CD14-positive monocyte (primary cell): ENCODE measurements around the gene PIP4K2C. TPM values are rescaled to one million over a fixed set of nuclear protein-coding genes. Genes with fewer than 3 reads are reported as not detected.
A peak's percentile ranks its signal among the peaks of the same experiment; 100 is the strongest.

Experiments
- DNase-seq, 3 donors: peaks; one replicate each; pipeline ENCODE4 v3.0.0-alpha.2; 2011 to 2022
- H2AFZ ChIP-seq: 2 replicates; pipeline ENCODE4 v1.6.0; 2012; ENCODE audit warnings: mild to moderate bottlenecking, low read depth, low read length, inconsistent platforms; ENCODE audit not compliant: insufficient read depth, poor library complexity, severe bottlenecking
- H3K27ac ChIP-seq, 2 donors: 1 replicate in 1 of 2; 2 replicates in 1 of 2; pipeline ENCODE4 v1.5.1; 2012 to 2013; ENCODE audit warnings: low read length in 2 of 2, control low read depth in 1 of 2, inconsistent platforms in 1 of 2, low read depth in 1 of 2, mild to moderate bottlenecking in 1 of 2
- H3K27me3 ChIP-seq, 2 donors: one replicate each; pipeline versions ENCODE4 v1.6.0 to v1.6.1; 2011 to 2013; ENCODE audit warnings: low read length in 2 of 2; ENCODE audit not compliant: control insufficient read depth in 2 of 2, insufficient read depth in 2 of 2
- H3K36me3 ChIP-seq, 2 donors: replicated peaks in 1 of 2; 1 replicate in 1 of 2; 2 replicates in 1 of 2; pipeline versions ENCODE4 v1.5.1 to v1.6.1; 2012 to 2013; ENCODE audit warnings: low read length in 2 of 2, control low read depth in 1 of 2, inconsistent platforms in 1 of 2, mild to moderate bottlenecking in 1 of 2; ENCODE audit not compliant: insufficient read depth in 2 of 2, control insufficient read depth in 1 of 2
- H3K4me1 ChIP-seq, 2 donors: 1 replicate in 1 of 2; 2 replicates in 1 of 2; pipeline versions ENCODE4 v1.5.1 to v1.6.1; 2012 to 2013; ENCODE audit warnings: low read length in 2 of 2, control low read depth in 1 of 2, inconsistent platforms in 1 of 2, mild to moderate bottlenecking in 1 of 2, moderate library complexity in 1 of 2; ENCODE audit not compliant: insufficient read depth in 2 of 2, control insufficient read depth in 1 of 2
- H3K4me2 ChIP-seq: replicated peaks from 2 replicates; pipeline ENCODE3; 2012; ENCODE audit warnings: low read length, moderate library complexity, mild to moderate bottlenecking; ENCODE audit not compliant: poor library complexity, severe bottlenecking; ENCODE audit errors: extremely low read depth
- H3K4me3 ChIP-seq, 3 experiments: fragments of 200-600 bp in 1 of 3; sonication (generic) in 1 of 3; replicated peaks in 1 of 3; 1 replicate in 2 of 3; 2 replicates in 1 of 3; pipeline ENCODE4 v1.5.1; 2011 to 2013; ENCODE audit warnings: low read length in 3 of 3, mild to moderate bottlenecking in 3 of 3, control low read depth in 2 of 3, low read depth in 2 of 3, inconsistent platforms in 1 of 3, moderate library complexity in 1 of 3
- H3K79me2 ChIP-seq: 2 replicates; pipeline ENCODE4 v1.6.0; 2012; ENCODE audit warnings: mild to moderate bottlenecking, control low read depth, inconsistent platforms, low read length, moderate library complexity; ENCODE audit not compliant: insufficient read depth
- H3K9ac ChIP-seq: 2 replicates; pipeline ENCODE4 v1.6.0; 2017; ENCODE audit warnings: low read length, mild to moderate bottlenecking; ENCODE audit not compliant: insufficient read depth, poor library complexity, severe bottlenecking
- H3K9me3 ChIP-seq, 2 donors: replicated peaks in 1 of 2; 1 replicate in 1 of 2; 2 replicates in 1 of 2; pipeline versions ENCODE4 v1.5.1 to v1.6.1; 2012 to 2013; ENCODE audit warnings: low read length in 2 of 2, control low read depth in 1 of 2; ENCODE audit not compliant: control insufficient read depth in 1 of 2, insufficient read depth in 1 of 2
- H4K20me1 ChIP-seq: 2 replicates; pipeline ENCODE4 v1.6.0; 2012; ENCODE audit warnings: mild to moderate bottlenecking, low read length, control low read depth, moderate library complexity; ENCODE audit not compliant: insufficient read depth
- H3K27ac Mint-ChIP-seq, 7 donors: one replicate each; pipeline ENCODE4 v1.8.0; 2020; ENCODE audit warnings: mild to moderate bottlenecking in 7 of 7, mixed read lengths in 7 of 7, moderate library complexity in 6 of 7, inconsistent platforms in 2 of 7
- H3K27me3 Mint-ChIP-seq, 3 donors: one replicate each; pipeline ENCODE4 v1.8.0; 2021 to 2022; ENCODE audit warnings: low read depth in 3 of 3, mild to moderate bottlenecking in 3 of 3, mixed read lengths in 3 of 3, moderate library complexity in 3 of 3, inconsistent platforms in 1 of 3
- H3K36me3 Mint-ChIP-seq, 2 donors: one replicate each; pipeline ENCODE4 v1.8.0; 2020; ENCODE audit warnings: mixed read lengths in 2 of 2, inconsistent platforms in 1 of 2, mild to moderate bottlenecking in 1 of 2
- H3K4me1 Mint-ChIP-seq: one replicate; pipeline ENCODE4 v1.8.0; 2020; ENCODE audit warnings: mild to moderate bottlenecking, mixed read lengths
- H3K4me3 Mint-ChIP-seq, 2 donors: one replicate each; pipeline ENCODE4 v1.8.0; 2020; ENCODE audit warnings: mild to moderate bottlenecking in 2 of 2, mixed read lengths in 2 of 2, moderate library complexity in 1 of 2
- H3K9me3 Mint-ChIP-seq, 7 donors: one replicate each; pipeline ENCODE4 v1.8.0; 2020 to 2022; ENCODE audit warnings: mixed read lengths in 7 of 7, mild to moderate bottlenecking in 6 of 7, moderate library complexity in 6 of 7, inconsistent platforms in 2 of 7
- CTCF ChIP-seq: fragments of 200-600 bp; IDR thresholded peaks from one replicate; pipeline ENCODE4 v1.8.0; 2022; ENCODE audit warnings: antibody characterized with exemption, mild to moderate bottlenecking
- WGBS: methylation state at CpG from one replicate; pipeline ENCODE4 v1.1.5; 2013; ENCODE audit warnings: missing lambda C conversion rate; ENCODE audit not compliant: insufficient coverage; 5-methylcytosine and 5-hydroxymethylcytosine counted together
- intact Hi-C, 2 donors: fragments of 100-400 bp; cut with micrococcal nuclease; formaldehyde crosslinking; loops; one replicate each; pipeline versions ENCODE4 v1.15.0 to v1.15.1; 2023
- polyA plus RNA-seq, 3 donors: library from polyadenylated mRNA; depleted of rRNA in 1 of 3; unstranded in 2 of 3; stranded (reverse) in 1 of 3; fragments of 300-500 nt in 2 of 3; fragments of >200 nt in 1 of 3; fragmentation: Illumina TruSeq in 2 of 3; gene quantifications; 1 replicate in 2 of 3; 2 replicates in 1 of 3; pipeline ENCODE4 v1.2.3, GENCODE V29; 2012 to 2021

PIP4K2C gene
- polyA plus RNA-seq, 3 donors: 12.3 to 18.6 (median 16.9) TPM

- Histone ChIP-seq H3K4me2 (no peak overlapping the region), H4K20me1 (no peaks in the 10 kb centered on the region), H3K9me3 (peaks cover 0 to 30% of the 10 kb centered on the region in 2 donors), H3K79me2 (no peaks in the 10 kb centered on the region), H2AFZ (no peak overlapping the region), H3K27ac (no peak overlapping the region), H3K36me3 (no peaks in the 10 kb centered on the region), H3K4me1 (peaks cover 16 to 28% of the 10 kb centered on the region in 2 donors), H3K4me3 (no peak overlapping the region), H3K9ac (no peak overlapping the region), H3K27me3 (peaks cover 69 to 98% of the 10 kb centered on the region in 2 donors)
- peaks cover 77 to 95% (median 84%) of the 10 kb centered on the region in 3 donors for H3K27me3 Mint-ChIP-seq
- peaks cover 0 to 7% (median 2%) of the 10 kb centered on the region in 7 donors for H3K9me3 Mint-ChIP-seq
- peaks cover 0 to 4% of the 10 kb centered on the region in 2 donors for H3K36me3 Mint-ChIP-seq
- no peak for TF ChIP-seq CTCF
- H3K27ac Mint-ChIP-seq: peak overlapping the region in 1 of 7 donors; percentile 46
- H3K4me1 Mint-ChIP-seq: peaks cover 18% of the 10 kb centered on the region
- H3K4me3 Mint-ChIP-seq: peak overlapping the region in 1 of 2 donors; percentile 80
- no peak for DNase-seq
- intact Hi-C loops: loop anchor here (5.0 to 10.0 kb wide), 2 partner anchors 155 to 173 kb away; partner anchors contain the start of genes ARHGAP9 (in 1 of the 2), GLI1 (in 1 of the 2) and INHBE (in 1 of the 2)
- WGBS: 92% methylated on average over 2 of the region's 5 CpGs
Measured at GRCh38 chr12:57629897-57630471, 39.0 kb downstream of the PIP4K2C start.

GRCh38 chr12:57630891-57631433 lies 40.0 kb downstream of the PIP4K2C start:
- Histone ChIP-seq H2AFZ (no peak overlapping the region), H3K9me3 (peaks cover 0 to 30% of the 10 kb centered on the region in 2 donors), H3K27ac (no peak overlapping the region), H3K27me3 (peaks cover 64 to 98% of the 10 kb centered on the region in 2 donors), H3K4me1 (peaks cover 16 to 28% of the 10 kb centered on the region in 2 donors), H3K4me3 (no peak overlapping the region), H3K9ac (no peak overlapping the region), H3K36me3 (no peaks in the 10 kb centered on the region), H3K79me2 (no peaks in the 10 kb centered on the region), H3K4me2 (no peak overlapping the region), H4K20me1 (no peaks in the 10 kb centered on the region)
- TF ChIP-seq CTCF: no peak
- WGBS: 40% methylated on average over 2 of the region's 6 CpGs
- peaks cover 18% of the 10 kb centered on the region for H3K4me1 Mint-ChIP-seq
- peaks cover 0 to 6% (median 2%) of the 10 kb centered on the region in 7 donors for H3K9me3 Mint-ChIP-seq
- H3K36me3 Mint-ChIP-seq: peaks cover 0 to 4% of the 10 kb centered on the region in 2 donors
- peaks cover 74 to 92% (median 77%) of the 10 kb centered on the region in 3 donors for H3K27me3 Mint-ChIP-seq
- no peak overlapping the region for H3K27ac Mint-ChIP-seq
- DNase-seq: peak in 1 of 3 donors; percentile 1
- intact Hi-C loops: loop anchor here in 1 of 2 donors (5.0 kb wide), 1 partner anchor 174 kb away; the partner anchor contains the start of genes GLI1 and INHBE
- peak overlapping the region in 1 of 2 donors; percentile 80 for H3K4me3 Mint-ChIP-seq
